HEK293 (cell line): ENCODE measurements around the gene PACS2.

Source experiments
- CTCF ChIA-PET: fragments of 350-600 bp; formaldehyde crosslinking; extraction: SDS; loops from one replicate; lab custom pipeline; 2021; ENCODE audit warnings: antibody characterized with exemption; lab: Yijun Ruan, JAX
- POLR2A ChIA-PET: fragments of 300-600 bp; formaldehyde crosslinking; extraction: SDS; loops from one replicate; lab custom pipeline; 2020; ENCODE audit warnings: antibody characterized with exemption, inconsistent platforms; lab: Yijun Ruan, JAX
- H3K27ac ChIP-seq: fragments of 200-500 bp; sonication (Bioruptor generic); 2 replicates; pipeline ENCODE4 v1.5.1; 2014; ENCODE audit warnings: low read depth, low read length, control low read depth, inconsistent platforms; ENCODE audit errors: extremely low read depth
- H3K36me3 ChIP-seq, 2 experiments: fragments of 200-500 bp in 1 of 2; sonication (Bioruptor generic) in 1 of 2; 1 replicate in 1 of 2; 2 replicates in 1 of 2; pipeline ENCODE4 v1.5.1; 2014 to 2017; ENCODE audit warnings: inconsistent platforms in 2 of 2, low read length in 2 of 2; ENCODE audit not compliant: control insufficient read depth in 2 of 2, insufficient read depth in 1 of 2
- H3K4me1 ChIP-seq: fragments of 200-500 bp; sonication (Bioruptor generic); 2 replicates; pipeline ENCODE4 v1.5.1; 2014; ENCODE audit warnings: mild to moderate bottlenecking, low read length, inconsistent platforms; ENCODE audit not compliant: control insufficient read depth, insufficient read depth
- H3K4me3 ChIP-seq: 2 replicates; pipeline ENCODE4 v1.5.1; 2011; ENCODE audit warnings: low read depth, mild to moderate bottlenecking, control low read depth, low read length, moderate library complexity
- H3K9me3 ChIP-seq: fragments of 200-500 bp; sonication (Bioruptor generic); 2 replicates; pipeline ENCODE4 v1.5.1; 2014; ENCODE audit warnings: low read depth, low read length, inconsistent platforms; ENCODE audit not compliant: control insufficient read depth, insufficient read depth
- ATF2 ChIP-seq: fragments of 450-650 bp; formaldehyde crosslinking; IDR thresholded peaks from 2 replicates; pipeline ENCODE4 v1.5.1; 2016; ENCODE audit warnings: missing biosample characterization, missing genetic modification characterization, low read depth
- BCL11B ChIP-seq: fragments of 450-650 bp; formaldehyde crosslinking; IDR thresholded peaks from 2 replicates; pipeline ENCODE4 v1.5.1; 2016; ENCODE audit warnings: low read depth, missing biosample characterization, missing genetic modification characterization
- ELK4 ChIP-seq: IDR thresholded peaks from 2 replicates; pipeline ENCODE4 v1.6.1; 2011; ENCODE audit warnings: mild to moderate bottlenecking, low read depth, low read length, borderline replicate concordance
- GFI1B ChIP-seq: fragments of 450-650 bp; formaldehyde crosslinking; IDR thresholded peaks from 2 replicates; pipeline ENCODE4 v1.5.1; 2016; ENCODE audit warnings: missing biosample characterization, missing genetic modification characterization
- HOXD13 ChIP-seq: sonication (generic); formaldehyde crosslinking; IDR thresholded peaks from 2 replicates; pipeline ENCODE4 v1.8.0; 2022; ENCODE audit warnings: missing genetic modification reagents, borderline replicate concordance
- KLF10 ChIP-seq: fragments of 450-650 bp; IDR thresholded peaks from 2 replicates; pipeline ENCODE4 v1.5.1; 2018; ENCODE audit warnings: missing biosample characterization, mild to moderate bottlenecking, missing genetic modification characterization
- PRDM10 ChIP-seq: fragments of 450-650 bp; formaldehyde crosslinking; IDR thresholded peaks from 2 replicates; pipeline ENCODE4 v1.5.1; 2016; ENCODE audit warnings: missing biosample characterization, missing genetic modification characterization
- SCRT2 ChIP-seq: fragments of 450-650 bp; formaldehyde crosslinking; IDR thresholded peaks from 2 replicates; pipeline ENCODE4 v1.5.1; 2016; ENCODE audit warnings: missing biosample characterization, missing genetic modification characterization
- SETDB1 ChIP-seq: IDR thresholded peaks from one replicate; pipeline ENCODE4 v1.6.1; 2017; ENCODE audit warnings: mild to moderate bottlenecking, low read length, moderate library complexity, mixed read lengths; ENCODE audit not compliant: insufficient read length
- TCF7L2 ChIP-seq: IDR thresholded peaks from 2 replicates; pipeline ENCODE4 v1.6.1; 2011; ENCODE audit warnings: low read depth, mild to moderate bottlenecking, inconsistent platforms, low read length, moderate library complexity, borderline replicate concordance
- WT1 ChIP-seq: fragments of 450-650 bp; formaldehyde crosslinking; IDR thresholded peaks from 2 replicates; pipeline ENCODE4 v1.5.1; 2016; ENCODE audit warnings: missing biosample characterization, missing genetic modification characterization
- ZBTB7A ChIP-seq: fragments of 450-650 bp; formaldehyde crosslinking; IDR thresholded peaks from 2 replicates; pipeline ENCODE4 v1.5.1; 2016; ENCODE audit warnings: low read depth, missing biosample characterization, missing genetic modification characterization
- ZFP69B ChIP-seq: fragments of 450-650 bp; formaldehyde crosslinking; IDR thresholded peaks from 2 replicates; pipeline ENCODE4 v1.5.1; 2016; ENCODE audit warnings: missing biosample characterization, missing genetic modification characterization
- ZNF114 ChIP-seq: fragments of 450-650 bp; formaldehyde crosslinking; IDR thresholded peaks from 2 replicates; pipeline ENCODE4 v1.5.0; 2017; ENCODE audit warnings: missing biosample characterization, missing genetic modification characterization
- ZNF138 ChIP-seq: fragments of 450-650 bp; formaldehyde crosslinking; IDR thresholded peaks from 2 replicates; pipeline ENCODE4 v1.5.1; 2016; ENCODE audit warnings: missing biosample characterization, missing genetic modification characterization, borderline replicate concordance
- ZNF157 ChIP-seq: fragments of 450-650 bp; formaldehyde crosslinking; IDR thresholded peaks from 2 replicates; pipeline ENCODE4 v1.5.1; 2016; ENCODE audit warnings: missing biosample characterization, missing genetic modification characterization
- ZNF2 ChIP-seq: fragments of 450-650 bp; formaldehyde crosslinking; IDR thresholded peaks from 2 replicates; pipeline ENCODE4 v1.5.1; 2016; ENCODE audit warnings: missing biosample characterization, missing genetic modification characterization
- ZNF37A ChIP-seq: fragments of 450-650 bp; IDR thresholded peaks from 2 replicates; pipeline ENCODE4 v1.5.1; 2018; ENCODE audit warnings: missing biosample characterization, missing genetic modification characterization
- ZNF501 ChIP-seq: fragments of 450-650 bp; formaldehyde crosslinking; IDR thresholded peaks from 2 replicates; pipeline ENCODE4 v1.5.1; 2016; ENCODE audit warnings: missing biosample characterization, missing genetic modification characterization
- ZNF530 ChIP-seq: fragments of 450-650 bp; formaldehyde crosslinking; IDR thresholded peaks from 2 replicates; pipeline ENCODE4 v1.5.1; 2016; ENCODE audit warnings: low read depth, missing biosample characterization, missing genetic modification characterization
- ZNF621 ChIP-seq: fragments of 450-650 bp; formaldehyde crosslinking; IDR thresholded peaks from 2 replicates; pipeline ENCODE4 v1.5.1; 2017; ENCODE audit warnings: missing biosample characterization, missing genetic modification characterization
- ZNF623 ChIP-seq: fragments of 450-650 bp; formaldehyde crosslinking; IDR thresholded peaks from 2 replicates; pipeline ENCODE4 v1.5.1; 2016; ENCODE audit warnings: missing biosample characterization, missing genetic modification characterization
- ZNF707 ChIP-seq: fragments of 450-650 bp; formaldehyde crosslinking; IDR thresholded peaks from 2 replicates; pipeline ENCODE4 v1.5.1; 2016; ENCODE audit warnings: missing biosample characterization, missing genetic modification characterization
- ZNF776 ChIP-seq: fragments of 450-650 bp; formaldehyde crosslinking; IDR thresholded peaks from 2 replicates; pipeline ENCODE4 v1.5.0; 2017; ENCODE audit warnings: missing biosample characterization, missing genetic modification characterization, borderline replicate concordance
- TF ChIP-seq, protein P1 (sequence below): fragments of 450-650 bp; formaldehyde crosslinking; IDR thresholded peaks from 2 replicates; pipeline ENCODE4 v1.5.1; 2016; ENCODE audit warnings: missing biosample characterization, missing genetic modification characterization
- TF ChIP-seq, protein P2 (sequence below): fragments of 450-650 bp; formaldehyde crosslinking; IDR thresholded peaks from 2 replicates; pipeline ENCODE4 v1.5.1; 2016; ENCODE audit warnings: missing biosample characterization, missing genetic modification characterization

The PACS2 gene

DNA sequence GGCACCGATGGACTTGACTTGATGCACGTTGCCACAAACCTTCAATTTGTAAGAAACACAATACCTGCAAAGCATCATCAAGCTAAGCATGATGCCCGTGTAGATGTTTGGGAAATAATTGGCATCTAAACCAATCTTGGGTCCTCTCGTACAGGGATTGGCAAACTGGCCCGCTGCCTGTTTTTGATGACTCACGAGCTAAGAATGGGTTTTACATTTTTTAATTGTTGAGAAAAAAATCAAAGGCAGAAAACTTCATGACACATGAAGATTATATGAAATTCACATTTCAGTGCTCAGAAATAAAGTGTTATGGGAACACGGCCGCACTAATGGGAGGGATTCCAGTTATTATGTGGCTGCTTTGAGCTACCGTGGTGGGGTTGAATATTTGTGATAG, 116.0 kb downstream of the PACS2 start:
- ChIA-PET POLR2A (no interaction called here), CTCF (interaction anchor here (1.5 kb wide), 1 partner anchor 50 kb away, joined by 4 read pairs; no protein-coding TSS in a partner anchor)
- H3K36me3 ChIP-seq: peaks cover 17 to 43% of the 10 kb centered on the region in 2 experiments; a peak in 2 of 3 replicates
- no peaks in the 10 kb centered on the region; the same call in 1 of the 2 replicates for H3K9me3 ChIP-seq
- no peak overlapping the region for H3K27ac ChIP-seq
- TF ChIP-seq ZFP69B (tag by site-specific recombination): no peak
- no peak for TF ChIP-seq ZNF157 (tag by site-specific recombination)
- no peak for TF ChIP-seq SCRT2
- TF ChIP-seq ZBTB7A: no peak
- no peak for TF ChIP-seq ZNF114 (tag by site-specific recombination)
- no peak for TF ChIP-seq ZNF621 (tag by site-specific recombination)
- TF ChIP-seq, protein P1, sequence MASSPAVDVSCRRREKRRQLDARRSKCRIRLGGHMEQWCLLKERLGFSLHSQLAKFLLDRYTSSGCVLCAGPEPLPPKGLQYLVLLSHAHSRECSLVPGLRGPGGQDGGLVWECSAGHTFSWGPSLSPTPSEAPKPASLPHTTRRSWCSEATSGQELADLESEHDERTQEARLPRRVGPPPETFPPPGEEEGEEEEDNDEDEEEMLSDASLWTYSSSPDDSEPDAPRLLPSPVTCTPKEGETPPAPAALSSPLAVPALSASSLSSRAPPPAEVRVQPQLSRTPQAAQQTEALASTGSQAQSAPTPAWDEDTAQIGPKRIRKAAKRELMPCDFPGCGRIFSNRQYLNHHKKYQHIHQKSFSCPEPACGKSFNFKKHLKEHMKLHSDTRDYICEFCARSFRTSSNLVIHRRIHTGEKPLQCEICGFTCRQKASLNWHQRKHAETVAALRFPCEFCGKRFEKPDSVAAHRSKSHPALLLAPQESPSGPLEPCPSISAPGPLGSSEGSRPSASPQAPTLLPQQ (tag by site-specific recombination): no peak
- TF ChIP-seq ZNF530 (tag by site-specific recombination): no peak
- TF ChIP-seq KLF10 (tag by site-specific recombination): no peak
- TF ChIP-seq, protein P2, sequence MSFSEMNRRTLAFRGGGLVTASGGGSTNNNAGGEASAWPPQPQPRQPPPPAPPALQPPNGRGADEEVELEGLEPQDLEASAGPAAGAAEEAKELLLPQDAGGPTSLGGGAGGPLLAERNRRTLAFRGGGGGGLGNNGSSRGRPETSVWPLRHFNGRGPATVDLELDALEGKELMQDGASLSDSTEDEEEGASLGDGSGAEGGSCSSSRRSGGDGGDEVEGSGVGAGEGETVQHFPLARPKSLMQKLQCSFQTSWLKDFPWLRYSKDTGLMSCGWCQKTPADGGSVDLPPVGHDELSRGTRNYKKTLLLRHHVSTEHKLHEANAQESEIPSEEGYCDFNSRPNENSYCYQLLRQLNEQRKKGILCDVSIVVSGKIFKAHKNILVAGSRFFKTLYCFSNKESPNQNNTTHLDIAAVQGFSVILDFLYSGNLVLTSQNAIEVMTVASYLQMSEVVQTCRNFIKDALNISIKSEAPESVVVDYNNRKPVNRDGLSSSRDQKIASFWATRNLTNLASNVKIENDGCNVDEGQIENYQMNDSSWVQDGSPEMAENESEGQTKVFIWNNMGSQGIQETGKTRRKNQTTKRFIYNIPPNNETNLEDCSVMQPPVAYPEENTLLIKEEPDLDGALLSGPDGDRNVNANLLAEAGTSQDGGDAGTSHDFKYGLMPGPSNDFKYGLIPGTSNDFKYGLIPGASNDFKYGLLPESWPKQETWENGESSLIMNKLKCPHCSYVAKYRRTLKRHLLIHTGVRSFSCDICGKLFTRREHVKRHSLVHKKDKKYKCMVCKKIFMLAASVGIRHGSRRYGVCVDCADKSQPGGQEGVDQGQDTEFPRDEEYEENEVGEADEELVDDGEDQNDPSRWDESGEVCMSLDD (tag by site-specific recombination): no peak
- no peak for TF ChIP-seq ATF2 (tag by site-specific recombination)
- TF ChIP-seq PRDM10 (tag by site-specific recombination): no peak
- no peak for TF ChIP-seq WT1 (tag by site-specific recombination)
- TF ChIP-seq ZNF501 (tag by site-specific recombination): no peak
- H3K4me1 ChIP-seq: no peaks in the 10 kb centered on the region
- no peak overlapping the region for H3K4me3 ChIP-seq

GRCh38 chr14:105431256-105431655, 116.7 kb downstream of the PACS2 start:
- Histone ChIP-seq H3K4me1 (no peaks in the 10 kb centered on the region), H3K36me3 (peaks cover 17 to 43% of the 10 kb centered on the region in 2 experiments; a peak in 2 of 3 replicates), H3K9me3 (no peaks in the 10 kb centered on the region; the same call in 1 of the 2 replicates), H3K27ac (no peak overlapping the region), H3K4me3 (no peak overlapping the region)
- ChIA-PET CTCF (interaction anchor here (1.2 to 1.5 kb wide), 2 partner anchors 17 to 49 kb away, joined by 3 to 4 read pairs; no protein-coding TSS in a partner anchor), POLR2A (no interaction called here)
- TF ChIP-seq ZNF37A (no peak), TCF7L2 (no peak), ZNF2 (tag by site-specific recombination) (no peak), SCRT2 (0 out of 2 replicates have a peak, but pooled peaks have one; percentile 12), ZNF623 (tag by site-specific recombination) (no peak), ELK4 (no peak), BCL11B (tag by site-specific recombination) (no peak), HOXD13 (no peak), KLF10 (tag by site-specific recombination) (no peak), ZNF707 (tag by site-specific recombination) (no peak), ZNF776 (tag by site-specific recombination) (no peak), SETDB1 (peak; percentile 63), GFI1B (tag by site-specific recombination) (no peak), ZNF138 (tag by site-specific recombination) (no peak)
